H1 (cell line): Measurements from ENCODE around the gene CLBA1. TPM values are rescaled to one million over a fixed set of nuclear protein-coding genes. Genes with fewer than 3 reads are reported as not detected.

Source experiments
- EZH2 ChIP-seq: fragments of 200-600 bp; sonication (generic); IDR thresholded peaks from 2 replicates; pipeline ENCODE4 v1.7.1; 2012; ENCODE audit warnings: low read depth, mild to moderate bottlenecking, moderate library complexity, low read length, inconsistent platforms; ENCODE audit not compliant: severe bottlenecking
- KDM5A ChIP-seq: fragments of 200-600 bp; IDR thresholded peaks from 2 replicates; pipeline ENCODE4 v1.7.1; 2012; ENCODE audit warnings: mild to moderate bottlenecking, low read length, inconsistent platforms, mixed read lengths
- polyA plus RNA-seq, 7 experiments: library from polyadenylated mRNA; depleted of rRNA in 3 of 7; stranded (reverse) in 5 of 7; unstranded in 2 of 7; fragments of >200 nt in 5 of 7; fragments of 200-250 nt in 2 of 7; gene quantifications; 1 replicate in 5 of 7; 2 replicates in 1 of 7; 4 replicates in 1 of 7; pipeline versions ENCODE4 v1.2.1 to v1.2.3, GENCODE V29; 2011 to 2013; ENCODE audit warnings: missing spikeins in 2 of 7, mixed read lengths in 2 of 7
- total RNA-seq: library from RNA; stranded (reverse); fragmentation: NEBNext Ultra II Directional; extraction: Animal tissue kit (Norgen Biotek cat#: 25700); gene quantifications from 2 replicates; pipeline ENCODE4 v1.2.1, GENCODE V29; 2021

Gene CLBA1
- total and polyA plus RNA-seq, 2 of the 8 experiments (the other 6 are each of a cell fraction or from before 2014, with no cell fraction given): 1.6 to 2.4 TPM

- TF ChIP-seq EZH2 (no peak), KDM5A (no peak)
- TF ChIP-seq, all 59 proteins: peak for 0
Observed at GRCh38 chr14:105041841-105042765, 56.5 kb downstream of the CLBA1 start (continued).
